SK-N-DZ (cell line): ENCODE data around the gene ZNF536.
"Not testable (repeated sequence)": the region's sequence is repeated elsewhere in the genome, so short reads cannot be mapped to it uniquely, and the experiment has no call there.

Experiments
- DNase-seq: peaks from one replicate; pipeline ENCODE4 v3.0.0-alpha.2; 2015; ENCODE audit warnings: low spot score

The ZNF536 gene

GRCh38 chr19:30481063-30481462, 108.9 kb downstream of the ZNF536 start:
- no peak for DNase-seq

- DNase-seq = no peak
Measured at GRCh38 chr19:30481823-30482222, 109.6 kb downstream of the ZNF536 start.

- no peak for DNase-seq
Measured at GRCh38 chr19:30482956-30483355, 110.8 kb downstream of the ZNF536 start.

GRCh38 chr19:30486250-30486649, 114.1 kb downstream of the ZNF536 start:
- DNase-seq = not testable (repeated sequence)

- no peak for DNase-seq
Measured at GRCh38 chr19:30487178-30487577, 115.0 kb downstream of the ZNF536 start.

- DNase-seq = no peak
Measured at GRCh38 chr19:30488191-30488590, 116.0 kb downstream of the ZNF536 start.

- DNase-seq = no peak
Measured at GRCh38 chr19:30490760-30491159, 118.6 kb downstream of the ZNF536 start.

GRCh38 chr19:30492586-30493270, 120.5 kb downstream of the ZNF536 start:
- no peak for DNase-seq

GRCh38 chr19:30497034-30497433, 124.8 kb downstream of the ZNF536 start:
- DNase-seq = no peak

- not testable (repeated sequence) for DNase-seq
Measured at GRCh38 chr19:30498085-30498484, 125.9 kb downstream of the ZNF536 start.

- DNase-seq = no peak
Measured at GRCh38 chr19:30498707-30499106, 126.5 kb downstream of the ZNF536 start.

- DNase-seq = no peak
Measured at GRCh38 chr19:30504272-30504671, 132.1 kb downstream of the ZNF536 start.

GRCh38 chr19:30512176-30513081, 140.2 kb downstream of the ZNF536 start:
- no peak for DNase-seq

- DNase-seq = no peak
Measured at GRCh38 chr19:30513082-30513411, 140.9 kb downstream of the ZNF536 start.

- DNase-seq = no peak
Measured at GRCh38 chr19:30516111-30516510, 143.9 kb downstream of the ZNF536 start.

GRCh38 chr19:30516531-30516930, 144.3 kb downstream of the ZNF536 start:
- DNase-seq = no peak

- DNase-seq = no peak
Measured at GRCh38 chr19:30518965-30519606, 146.9 kb downstream of the ZNF536 start.

- no peak for DNase-seq
Measured at GRCh38 chr19:30519607-30520205, 147.5 kb downstream of the ZNF536 start.

GRCh38 chr19:30520735-30521479, 148.7 kb downstream of the ZNF536 start:
- DNase-seq = no peak

- no peak for DNase-seq
Measured at GRCh38 chr19:30521937-30522336, 149.8 kb downstream of the ZNF536 start.

- DNase-seq = no peak
Measured at GRCh38 chr19:30522341-30522740, 150.2 kb downstream of the ZNF536 start.
